Neural cell (in vitro differentiated cells): ENCODE measurements around the gene ZNF524. TPM values are rescaled to one million over a fixed set of nuclear protein-coding genes. Genes with fewer than 3 reads are reported as not detected.

ENCODE experiments used
- H2AFZ ChIP-seq: fragments of 200-600, 300-800 bp; sonication (generic), shearing (Covaris generic); 2 replicates; pipeline ENCODE4 v1.6.0; 2014; ENCODE audit warnings: low read depth, mild to moderate bottlenecking, antibody characterized with exemption, low read length, moderate library complexity
- H3F3A ChIP-seq: fragments of 200-600 bp; shearing (Covaris generic); 2 replicates; pipeline ENCODE4 v1.6.1; 2016; ENCODE audit warnings: mild to moderate bottlenecking, moderate library complexity, mixed read lengths, antibody characterized with exemption, low read length; ENCODE audit not compliant: insufficient read depth, poor library complexity, severe bottlenecking
- H3K27ac ChIP-seq: fragments of 200-600, 300-800 bp; sonication (generic), shearing (Covaris generic); 2 replicates; pipeline ENCODE4 v1.5.1; 2014; ENCODE audit warnings: mild to moderate bottlenecking, low read length, moderate library complexity
- H3K27me3 ChIP-seq: fragments of 300-800, 200-600 bp; sonication (generic), shearing (Covaris generic); 2 replicates; pipeline ENCODE4 v1.6.0; 2014; ENCODE audit warnings: mild to moderate bottlenecking, low read depth, low read length, moderate library complexity; ENCODE audit not compliant: insufficient read depth
- H3K36me3 ChIP-seq: fragments of 300-800, 200-600 bp; sonication (generic), shearing (Covaris generic); 2 replicates; pipeline ENCODE4 v1.5.1; 2014; ENCODE audit warnings: mild to moderate bottlenecking, antibody characterized with exemption, low read length, moderate library complexity; ENCODE audit not compliant: insufficient read depth
- H3K4me2 ChIP-seq: fragments of 300-800, 200-600 bp; sonication (generic), shearing (Covaris generic); 2 replicates; pipeline ENCODE4 v1.6.0; 2014; ENCODE audit warnings: mild to moderate bottlenecking, low read length
- H3K4me3 ChIP-seq: fragments of 300-800, 200-600 bp; sonication (generic), shearing (Covaris generic); 2 replicates; pipeline ENCODE4 v1.5.1; 2014; ENCODE audit warnings: mild to moderate bottlenecking, low read length, moderate library complexity
- H3K79me2 ChIP-seq: fragments of 200-600 bp; shearing (Covaris generic); replicated peaks from 2 replicates; pipeline ENCODE4 v1.6.0; 2014; ENCODE audit warnings: mild to moderate bottlenecking, low read length, moderate library complexity; ENCODE audit not compliant: insufficient read depth
- H3K9ac ChIP-seq: fragments of 300-800, 200-600 bp; sonication (generic), shearing (Covaris generic); 2 replicates; pipeline ENCODE4 v1.6.1; 2016; ENCODE audit warnings: mild to moderate bottlenecking, low read length, mixed read lengths
- H3K9me2 ChIP-seq: fragments of 200-600 bp; shearing (Covaris generic); 2 replicates; pipeline ENCODE4 v1.6.1; 2016; ENCODE audit warnings: mild to moderate bottlenecking, low read length, mixed read lengths; ENCODE audit not compliant: insufficient read depth
- H3K9me3 ChIP-seq: fragments of 200-600, 300-800 bp; sonication (generic), shearing (Covaris generic); 2 replicates; pipeline ENCODE4 v1.6.1; 2016; ENCODE audit warnings: mild to moderate bottlenecking, mixed run types, low read length, moderate library complexity, mixed read lengths
- H4K20me1 ChIP-seq: fragments of 200-600 bp; shearing (Covaris generic); 2 replicates; pipeline ENCODE4 v1.6.1; 2016; ENCODE audit warnings: mild to moderate bottlenecking, mixed run types; ENCODE audit not compliant: insufficient read depth
- CTCF ChIP-seq: fragments of 450-650 bp; IDR thresholded peaks from 2 replicates; pipeline ENCODE4 v1.5.1; 2014; ENCODE audit warnings: antibody characterized with exemption, mild to moderate bottlenecking, moderate library complexity; ENCODE audit not compliant: poor library complexity, severe bottlenecking
- EP300 ChIP-seq: fragments of 450-650 bp; conservative IDR thresholded peaks from 2 replicates; pipeline ENCODE4 v1.6.1; 2014; ENCODE audit warnings: antibody characterized with exemption, mild to moderate bottlenecking, moderate library complexity; ENCODE audit not compliant: poor library complexity, severe bottlenecking
- EZH2 ChIP-seq: fragments of 200-600, 300-800 bp; shearing (Covaris generic), sonication (generic); IDR thresholded peaks from 2 replicates; pipeline ENCODE4 v1.6.1; 2014; ENCODE audit warnings: antibody characterized with exemption, low read length, borderline replicate concordance, mild to moderate bottlenecking; ENCODE audit not compliant: insufficient read depth, poor library complexity, severe bottlenecking
- MXI1 ChIP-seq: fragments of 450-650 bp; conservative IDR thresholded peaks from 2 replicates; pipeline ENCODE4 v1.6.1; 2014; ENCODE audit warnings: antibody characterized with exemption, mild to moderate bottlenecking; ENCODE audit not compliant: poor library complexity, severe bottlenecking
- POLR2AphosphoS5 ChIP-seq: IDR thresholded peaks from 2 replicates; pipeline ENCODE4 v1.6.1; 2012
- RAD21 ChIP-seq: fragments of 450-650 bp; conservative IDR thresholded peaks from 2 replicates; pipeline ENCODE4 v1.6.1; 2014; ENCODE audit warnings: antibody characterized with exemption, mild to moderate bottlenecking, moderate library complexity
- REST ChIP-seq: IDR thresholded peaks from 2 replicates; pipeline ENCODE4 v1.6.1; 2012; ENCODE audit warnings: borderline replicate concordance
- SMC3 ChIP-seq: fragments of 450-650 bp; conservative IDR thresholded peaks from 2 replicates; pipeline ENCODE4 v1.6.1; 2014; ENCODE audit warnings: antibody characterized with exemption, mild to moderate bottlenecking, moderate library complexity; ENCODE audit not compliant: poor library complexity
- TAF1 ChIP-seq: IDR thresholded peaks from 2 replicates; pipeline ENCODE4 v1.6.1; 2012; ENCODE audit warnings: low read depth
- polyA plus RNA-seq: library from polyadenylated mRNA; depleted of rRNA; stranded (reverse); fragments of >200 nt; gene quantifications from 2 replicates; pipeline ENCODE4 v1.2.3, GENCODE V29; 2014

Gene ZNF524
- polyA plus RNA-seq, 1 donor from 2014 or later: 3.2 TPM

GRCh38 chr19:55613930-55614710 is 14.0 kb downstream of the ZNF524 start:
- TF ChIP-seq EZH2 (no peak), MXI1 (no peak), CTCF (no peak), TAF1 (no peak), RAD21 (no peak), SMC3 (no peak), REST (no peak), EP300 (no peak), POLR2AphosphoS5 (no peak)
- H3K36me3 ChIP-seq: peaks cover 8% of the 10 kb centered on the region

GRCh38 chr19:55614711-55615542 is 14.8 kb downstream of the ZNF524 start:
- Histone ChIP-seq H3K9me3 (no peaks in the 10 kb centered on the region), H3K9ac (no peak overlapping the region), H3K4me3 (no peak overlapping the region), H3K9me2 (no peaks in the 10 kb centered on the region), H3K4me2 (no peak overlapping the region), H2AFZ (no peak overlapping the region), H3K27me3 (no peaks in the 10 kb centered on the region), H3F3A (no peaks in the 10 kb centered on the region), H3K27ac (no peak overlapping the region), H4K20me1 (no peaks in the 10 kb centered on the region), H3K79me2 (no peaks in the 10 kb centered on the region), H3K36me3 (peaks cover under 1% of the 10 kb centered on the region)
- TF ChIP-seq CTCF (no peak), TAF1 (no peak), RAD21 (no peak), REST (no peak), EZH2 (no peak), MXI1 (no peak), EP300 (no peak), POLR2AphosphoS5 (no peak), SMC3 (no peak)

More at GRCh38 chr19:55613930-55614710, 14.0 kb downstream of the ZNF524 start:
- no peak overlapping the region for H3K4me2 ChIP-seq
- no peaks in the 10 kb centered on the region for H3F3A ChIP-seq
- no peaks in the 10 kb centered on the region for H3K27me3 ChIP-seq
- no peak overlapping the region for H3K4me3 ChIP-seq
- H4K20me1 ChIP-seq: no peaks in the 10 kb centered on the region
- H3K9ac ChIP-seq: no peak overlapping the region
- H2AFZ ChIP-seq: no peak overlapping the region
- H3K9me2 ChIP-seq: no peaks in the 10 kb centered on the region
- H3K9me3 ChIP-seq: no peaks in the 10 kb centered on the region
- H3K79me2 ChIP-seq: peaks cover 4% of the 10 kb centered on the region
- H3K27ac ChIP-seq: no peak overlapping the region
